ENCODE data around the gene RFTN1. TPM values are rescaled to one million over a fixed set of nuclear protein-coding genes. Genes with fewer than 3 reads are reported as not detected.

RFTN1 gene
- polyA plus RNA-seq, 2 of the 4 experiments (the other 2 are of a cell fraction) = 1.8 to 3.7 TPM

DNA sequence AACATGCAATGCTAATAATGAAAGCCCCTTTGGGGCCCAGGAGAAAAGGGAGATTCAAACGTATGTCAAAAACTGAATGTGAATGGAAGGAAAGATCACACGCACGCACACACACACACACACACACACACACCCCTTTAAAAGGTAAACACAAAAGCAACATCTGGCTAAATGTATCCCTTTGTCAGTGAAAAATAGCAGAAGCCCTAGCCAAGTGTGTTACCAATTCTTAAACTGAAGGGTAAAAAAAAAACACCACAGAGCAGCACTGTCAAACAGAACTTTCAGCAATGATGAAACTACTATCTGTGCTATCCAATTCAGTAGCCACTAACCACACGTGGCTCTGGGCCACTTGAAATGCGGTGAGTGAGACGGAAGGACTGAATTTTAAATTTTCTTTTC is 4.9 kb downstream of the RFTN1 start:
- WGBS (ENCODE audit: missing lambda C conversion rate) = 74% methylated on average over 6 of the region's 6 CpGs
- FAIRE-seq (no peak), ATAC-seq (no peak), DNase-seq (ENCODE audit: low read depth in 1 of 2, low spot score in 1 of 2) (no peak)
- Histone ChIP-seq H3K4me2 (no peak overlapping the region), H3K27ac (no peak overlapping the region), H3K4me1 (no peaks in the 10 kb centered on the region), H3K4me3 (no peak overlapping the region), H3K9me3 (no peaks in the 10 kb centered on the region)
- ChIA-PET POLR2A (no interaction called here), CTCF (interaction anchor here (1.3 to 3.0 kb wide), 2 partner anchors 8 to 218 kb away, joined by 7 to 10 read pairs; no protein-coding TSS in a partner anchor)
- TF ChIP-seq RFX5 (IDR thresholded peaks at IDR 0.05) (no peak), ZNF302 (CRISPR knock-in tag; IDR thresholded peaks at IDR 0.05) (no peak), JUN (IDR thresholded peaks at IDR 0.05) (no peak), NFE2L2 (conservative IDR thresholded peaks at IDR 0.05; ENCODE audit: low read length) (no peak), ZC3H11A (IDR thresholded peaks at IDR 0.05) (no peak), HOXA7 (CRISPR knock-in tag; IDR thresholded peaks at IDR 0.05) (no peak), POLR2AphosphoS2 (conservative IDR thresholded peaks at IDR 0.05; ENCODE audit: low read length) (no peak), JUNB (IDR thresholded peaks at IDR 0.05) (no peak), TFCP2L1 (CRISPR knock-in tag; IDR thresholded peaks at IDR 0.05) (no peak), CEBPB (IDR thresholded peaks at IDR 0.05) (no peak), EP300 (IDR thresholded peaks at IDR 0.05) (no peak), PHF8 (IDR thresholded peaks at IDR 0.05; ENCODE audit: borderline replicate concordance, low read depth) (no peak), FOSB (CRISPR knock-in tag; IDR thresholded peaks at IDR 0.05) (no peak), HOXB13 (CRISPR knock-in tag; IDR thresholded peaks at IDR 0.05; ENCODE audit: low read depth) (no peak), ESRRA (IDR thresholded peaks at IDR 0.05; ENCODE audit: borderline replicate concordance, low read length) (no peak), CBX2 (IDR thresholded peaks at IDR 0.05; ENCODE audit: borderline replicate concordance, low read depth) (no peak)
- TF ChIP-seq, protein P1, sequence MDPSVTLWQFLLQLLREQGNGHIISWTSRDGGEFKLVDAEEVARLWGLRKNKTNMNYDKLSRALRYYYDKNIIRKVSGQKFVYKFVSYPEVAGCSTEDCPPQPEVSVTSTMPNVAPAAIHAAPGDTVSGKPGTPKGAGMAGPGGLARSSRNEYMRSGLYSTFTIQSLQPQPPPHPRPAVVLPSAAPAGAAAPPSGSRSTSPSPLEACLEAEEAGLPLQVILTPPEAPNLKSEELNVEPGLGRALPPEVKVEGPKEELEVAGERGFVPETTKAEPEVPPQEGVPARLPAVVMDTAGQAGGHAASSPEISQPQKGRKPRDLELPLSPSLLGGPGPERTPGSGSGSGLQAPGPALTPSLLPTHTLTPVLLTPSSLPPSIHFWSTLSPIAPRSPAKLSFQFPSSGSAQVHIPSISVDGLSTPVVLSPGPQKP (IDR thresholded peaks at IDR 0.05; ENCODE audit: low read depth, low read length) = no peak
- TF ChIP-seq, protein P2, sequence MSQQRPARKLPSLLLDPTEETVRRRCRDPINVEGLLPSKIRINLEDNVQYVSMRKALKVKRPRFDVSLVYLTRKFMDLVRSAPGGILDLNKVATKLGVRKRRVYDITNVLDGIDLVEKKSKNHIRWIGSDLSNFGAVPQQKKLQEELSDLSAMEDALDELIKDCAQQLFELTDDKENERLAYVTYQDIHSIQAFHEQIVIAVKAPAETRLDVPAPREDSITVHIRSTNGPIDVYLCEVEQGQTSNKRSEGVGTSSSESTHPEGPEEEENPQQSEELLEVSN (IDR thresholded peaks at IDR 0.05; ENCODE audit: borderline replicate concordance, low read depth) = no peak
- TF ChIP-seq, protein P3, sequence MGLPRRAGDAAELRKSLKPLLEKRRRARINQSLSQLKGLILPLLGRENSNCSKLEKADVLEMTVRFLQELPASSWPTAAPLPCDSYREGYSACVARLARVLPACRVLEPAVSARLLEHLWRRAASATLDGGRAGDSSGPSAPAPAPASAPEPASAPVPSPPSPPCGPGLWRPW (IDR thresholded peaks at IDR 0.05) = no peak

DNA sequence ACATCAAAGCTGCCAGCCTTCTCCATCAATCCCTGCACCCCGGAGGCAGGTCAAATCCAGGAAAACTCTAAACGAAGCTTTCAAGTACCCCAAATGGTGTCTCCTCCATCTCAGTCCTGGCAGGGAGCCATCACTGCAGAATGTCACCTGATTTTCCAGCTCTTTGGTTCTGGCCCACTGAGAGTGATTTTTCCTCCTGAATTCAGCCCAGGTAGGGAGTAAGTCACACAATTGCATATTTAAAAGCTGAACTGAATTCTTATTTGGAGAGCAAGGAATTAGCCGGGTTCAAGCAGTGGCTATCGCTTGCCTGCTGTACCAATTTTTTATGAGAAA is 5.3 kb downstream of the RFTN1 start:
- POLR2A ChIA-PET = no interaction called here

More for the DNA sequence above, 5.3 kb downstream of the RFTN1 start:
- Histone ChIP-seq H3K9me3 (no peaks in the 10 kb centered on the region), H3K4me3 (no peak overlapping the region), H3K4me2 (no peak overlapping the region), H3K27ac (no peak overlapping the region), H3K4me1 (no peaks in the 10 kb centered on the region)
- FAIRE-seq (no peak), ATAC-seq (no peak), DNase-seq (ENCODE audit: low read depth in 1 of 2, low spot score in 1 of 2) (no peak)
- WGBS (ENCODE audit: missing lambda C conversion rate) = 63% methylated on average over 4 of the region's 4 CpGs
- CTCF ChIA-PET = interaction anchor here (1.3 to 3.0 kb wide), 2 partner anchors 8 to 218 kb away, joined by 7 to 10 read pairs; no protein-coding TSS in a partner anchor
- TF ChIP-seq JUN (IDR thresholded peaks at IDR 0.05) (no peak), POLR2A (IDR thresholded peaks at IDR 0.05; ENCODE audit: low read length) (no peak), NFE2L2 (conservative IDR thresholded peaks at IDR 0.05; ENCODE audit: low read length) (no peak), SREBF2 (IDR thresholded peaks at IDR 0.05) (no peak), JUNB (IDR thresholded peaks at IDR 0.05) (no peak), ZC3H11A (IDR thresholded peaks at IDR 0.05) (no peak), KDM1A (IDR thresholded peaks at IDR 0.05; ENCODE audit: low read depth) (no peak)
- TF ChIP-seq, protein P4, sequence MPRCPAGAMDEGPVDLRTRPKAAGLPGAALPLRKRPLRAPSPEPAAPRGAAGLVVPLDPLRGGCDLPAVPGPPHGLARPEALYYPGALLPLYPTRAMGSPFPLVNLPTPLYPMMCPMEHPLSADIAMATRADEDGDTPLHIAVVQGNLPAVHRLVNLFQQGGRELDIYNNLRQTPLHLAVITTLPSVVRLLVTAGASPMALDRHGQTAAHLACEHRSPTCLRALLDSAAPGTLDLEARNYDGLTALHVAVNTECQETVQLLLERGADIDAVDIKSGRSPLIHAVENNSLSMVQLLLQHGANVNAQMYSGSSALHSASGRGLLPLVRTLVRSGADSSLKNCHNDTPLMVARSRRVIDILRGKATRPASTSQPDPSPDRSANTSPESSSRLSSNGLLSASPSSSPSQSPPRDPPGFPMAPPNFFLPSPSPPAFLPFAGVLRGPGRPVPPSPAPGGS (IDR thresholded peaks at IDR 0.05) = no peak
- TF ChIP-seq, protein P5, sequence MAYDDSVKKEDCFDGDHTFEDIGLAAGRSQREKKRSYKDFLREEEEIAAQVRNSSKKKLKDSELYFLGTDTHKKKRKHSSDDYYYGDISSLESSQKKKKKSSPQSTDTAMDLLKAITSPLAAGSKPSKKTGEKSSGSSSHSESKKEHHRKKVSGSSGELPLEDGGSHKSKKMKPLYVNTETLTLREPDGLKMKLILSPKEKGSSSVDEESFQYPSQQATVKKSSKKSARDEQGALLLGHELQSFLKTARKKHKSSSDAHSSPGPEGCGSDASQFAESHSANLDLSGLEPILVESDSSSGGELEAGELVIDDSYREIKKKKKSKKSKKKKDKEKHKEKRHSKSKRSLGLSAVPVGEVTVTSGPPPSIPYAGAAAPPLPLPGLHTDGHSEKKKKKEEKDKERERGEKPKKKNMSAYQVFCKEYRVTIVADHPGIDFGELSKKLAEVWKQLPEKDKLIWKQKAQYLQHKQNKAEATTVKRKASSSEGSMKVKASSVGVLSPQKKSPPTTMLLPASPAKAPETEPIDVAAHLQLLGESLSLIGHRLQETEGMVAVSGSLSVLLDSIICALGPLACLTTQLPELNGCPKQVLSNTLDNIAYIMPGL (CRISPR knock-in tag; IDR thresholded peaks at IDR 0.05; ENCODE audit: borderline replicate concordance) = no peak
- TF ChIP-seq, protein P6, sequence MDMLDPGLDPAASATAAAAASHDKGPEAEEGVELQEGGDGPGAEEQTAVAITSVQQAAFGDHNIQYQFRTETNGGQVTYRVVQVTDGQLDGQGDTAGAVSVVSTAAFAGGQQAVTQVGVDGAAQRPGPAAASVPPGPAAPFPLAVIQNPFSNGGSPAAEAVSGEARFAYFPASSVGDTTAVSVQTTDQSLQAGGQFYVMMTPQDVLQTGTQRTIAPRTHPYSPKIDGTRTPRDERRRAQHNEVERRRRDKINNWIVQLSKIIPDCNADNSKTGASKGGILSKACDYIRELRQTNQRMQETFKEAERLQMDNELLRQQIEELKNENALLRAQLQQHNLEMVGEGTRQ (IDR thresholded peaks at IDR 0.05) = no peak
- TF ChIP-seq, protein P2 (IDR thresholded peaks at IDR 0.05; ENCODE audit: borderline replicate concordance, low read depth) = no peak
